ENCODE results near the gene EYS. TPM values are rescaled to one million over a fixed set of nuclear protein-coding genes. Genes with fewer than 3 reads are reported as not detected.

EYS gene
- total RNA-seq, 2 experiments from 2014 or later, result not detected

DNA sequence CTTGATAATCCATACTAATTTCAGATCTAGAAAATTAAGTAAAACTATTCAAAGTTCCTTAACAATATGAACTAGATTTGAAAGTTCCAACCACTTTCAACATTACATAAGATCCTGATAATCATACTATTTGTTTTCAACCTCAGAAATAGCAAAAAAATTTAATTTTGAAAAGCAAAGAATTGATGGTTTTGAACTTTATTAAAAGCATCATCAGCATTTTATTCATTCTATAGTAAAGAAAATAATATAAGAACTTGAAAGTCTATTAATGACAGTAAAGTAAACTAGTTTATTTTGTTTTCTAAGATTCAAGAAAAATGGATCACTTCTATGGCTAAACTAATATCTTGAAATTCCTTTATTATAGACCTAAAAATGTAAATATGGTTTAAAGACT is 26.8 kb downstream of the EYS start:
- POLR2A ChIA-PET, result no interaction called here
- TF ChIP-seq, protein P1, sequence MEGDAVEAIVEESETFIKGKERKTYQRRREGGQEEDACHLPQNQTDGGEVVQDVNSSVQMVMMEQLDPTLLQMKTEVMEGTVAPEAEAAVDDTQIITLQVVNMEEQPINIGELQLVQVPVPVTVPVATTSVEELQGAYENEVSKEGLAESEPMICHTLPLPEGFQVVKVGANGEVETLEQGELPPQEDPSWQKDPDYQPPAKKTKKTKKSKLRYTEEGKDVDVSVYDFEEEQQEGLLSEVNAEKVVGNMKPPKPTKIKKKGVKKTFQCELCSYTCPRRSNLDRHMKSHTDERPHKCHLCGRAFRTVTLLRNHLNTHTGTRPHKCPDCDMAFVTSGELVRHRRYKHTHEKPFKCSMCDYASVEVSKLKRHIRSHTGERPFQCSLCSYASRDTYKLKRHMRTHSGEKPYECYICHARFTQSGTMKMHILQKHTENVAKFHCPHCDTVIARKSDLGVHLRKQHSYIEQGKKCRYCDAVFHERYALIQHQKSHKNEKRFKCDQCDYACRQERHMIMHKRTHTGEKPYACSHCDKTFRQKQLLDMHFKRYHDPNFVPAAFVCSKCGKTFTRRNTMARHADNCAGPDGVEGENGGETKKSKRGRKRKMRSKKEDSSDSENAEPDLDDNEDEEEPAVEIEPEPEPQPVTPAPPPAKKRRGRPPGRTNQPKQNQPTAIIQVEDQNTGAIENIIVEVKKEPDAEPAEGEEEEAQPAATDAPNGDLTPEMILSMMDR (IDR thresholded peaks at IDR 0.05), result no peak
- H3K4me1 Mint-ChIP-seq (ENCODE audit: low read depth), result no peaks in the 10 kb centered on the region
- intact Hi-C loops (cut with DNase I, micrococcal nuclease), result no loop called here
- ATAC-seq (ENCODE audit: poor library complexity), result no peak
- no peak overlapping the region for H3K27ac Mint-ChIP-seq
- no peaks in the 10 kb centered on the region for H3K27me3 Mint-ChIP-seq
- no peak overlapping the region for H3K4me3 ChIP-seq (ENCODE audit: low read length)
- no peaks in the 10 kb centered on the region for H3K27me3 ChIP-seq (ENCODE audit: control insufficient read depth in 1 of 2, insufficient read depth in 2 of 2, low read length in 2 of 2)
- no peaks in the 10 kb centered on the region for H3K4me1 ChIP-seq (ENCODE audit: insufficient read depth, low read length)
- no peaks in the 10 kb centered on the region for H3K36me3 ChIP-seq (ENCODE audit: insufficient read depth, low read length)
- H3K4me3 Mint-ChIP-seq, result no peak overlapping the region
- no peak for DNase-seq
- H3K9me3 Mint-ChIP-seq, result peaks cover 22% of the 10 kb centered on the region
- no peaks in the 10 kb centered on the region for H3K9me3 ChIP-seq (ENCODE audit: control insufficient read depth in 1 of 2, insufficient read depth in 1 of 2, low read length in 2 of 2)
- CTCF ChIA-PET, result no interaction called here
- H3K27ac ChIP-seq (ENCODE audit: low read depth in 1 of 2, low read length in 2 of 2), result no peak overlapping the region
- no peaks in the 10 kb centered on the region for H3K36me3 Mint-ChIP-seq (ENCODE audit: low read depth)

DNA sequence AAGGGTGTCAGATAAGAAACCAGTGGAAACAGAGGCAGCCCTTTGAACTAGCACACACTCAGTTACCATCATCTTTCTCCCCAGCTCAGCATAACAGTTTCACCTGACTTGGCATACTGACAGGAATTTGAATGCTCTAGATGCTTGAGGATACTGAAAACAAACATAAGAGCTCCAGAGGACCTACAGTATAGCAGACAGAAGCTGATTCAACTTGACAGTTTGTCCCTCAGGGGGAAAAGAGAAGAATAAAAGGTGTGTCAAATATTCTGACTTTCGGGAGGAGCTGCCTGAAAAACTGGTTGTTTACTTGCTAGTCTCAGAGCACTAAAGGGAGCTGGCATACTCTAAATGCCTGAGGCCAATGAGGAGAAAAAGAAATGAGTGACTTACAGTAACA is 35.1 kb downstream of the EYS start:
- no peak for DNase-seq
- no peaks in the 10 kb centered on the region for H3K4me1 ChIP-seq (ENCODE audit: insufficient read depth, low read length)
- H3K36me3 ChIP-seq (ENCODE audit: insufficient read depth, low read length), result no peaks in the 10 kb centered on the region
- Mint-ChIP-seq H3K4me1 (ENCODE audit: low read depth) (no peaks in the 10 kb centered on the region), H3K27me3 (no peaks in the 10 kb centered on the region), H3K9me3 (peaks cover 17% of the 10 kb centered on the region), H3K36me3 (ENCODE audit: low read depth) (no peaks in the 10 kb centered on the region), H3K4me3 (no peak overlapping the region), H3K27ac (no peak overlapping the region)
- ChIA-PET CTCF (no interaction called here), POLR2A (no interaction called here)
- TF ChIP-seq, protein P1 (IDR thresholded peaks at IDR 0.05), result no peak
- no peaks in the 10 kb centered on the region for H3K27me3 ChIP-seq (ENCODE audit: control insufficient read depth in 1 of 2, insufficient read depth in 2 of 2, low read length in 2 of 2)
- no peaks in the 10 kb centered on the region for H3K9me3 ChIP-seq (ENCODE audit: control insufficient read depth in 1 of 2, insufficient read depth in 1 of 2, low read length in 2 of 2)
- ATAC-seq (ENCODE audit: poor library complexity), result no peak
- no peak overlapping the region for H3K27ac ChIP-seq (ENCODE audit: low read depth in 1 of 2, low read length in 2 of 2)
- H3K4me3 ChIP-seq (ENCODE audit: low read length), result no peak overlapping the region
- intact Hi-C loops (cut with DNase I, micrococcal nuclease), result no loop called here

DNA sequence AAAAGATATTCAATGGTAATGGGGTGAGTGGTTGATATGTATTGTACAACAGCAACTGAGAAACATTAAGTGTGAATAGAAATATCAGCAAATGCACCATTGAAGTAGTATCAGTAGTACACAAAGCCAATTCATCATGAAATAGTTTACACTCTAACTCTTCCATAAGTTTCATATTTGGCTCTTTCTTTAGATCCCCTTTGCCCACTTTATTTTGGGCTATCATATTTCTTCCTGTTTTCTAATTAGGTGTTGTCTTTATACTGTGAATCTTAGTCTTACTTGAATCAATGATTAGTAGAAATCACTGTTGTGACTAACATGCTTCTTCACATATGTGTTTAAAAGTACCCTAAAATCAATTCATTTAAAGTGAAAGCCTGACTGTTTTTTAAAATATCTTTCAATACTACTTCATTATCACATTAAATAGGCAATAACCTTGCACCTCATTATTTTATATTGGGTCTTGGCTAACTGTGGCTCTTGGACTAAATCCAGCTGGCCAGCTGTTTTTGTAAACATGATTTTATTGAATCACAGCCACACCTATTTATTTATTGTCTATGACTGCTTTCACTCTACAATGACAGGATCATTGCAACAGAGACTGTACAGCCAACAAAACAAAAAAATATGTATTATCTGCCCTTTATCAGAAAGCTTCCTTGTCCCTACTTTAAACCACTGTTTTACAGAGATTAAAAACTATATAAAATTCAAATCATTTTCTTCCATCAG is 38.9 kb downstream of the EYS start:
- ATAC-seq (ENCODE audit: poor library complexity), result no peak
- TF ChIP-seq, protein P1 (IDR thresholded peaks at IDR 0.05), result no peak
- Histone ChIP-seq H3K27me3 (ENCODE audit: control insufficient read depth in 1 of 2, insufficient read depth in 2 of 2, low read length in 2 of 2) (no peaks in the 10 kb centered on the region), H3K27ac (ENCODE audit: low read depth in 1 of 2, low read length in 2 of 2) (no peak overlapping the region), H3K36me3 (ENCODE audit: insufficient read depth, low read length) (no peaks in the 10 kb centered on the region), H3K4me1 (ENCODE audit: insufficient read depth, low read length) (no peaks in the 10 kb centered on the region), H3K9me3 (ENCODE audit: control insufficient read depth in 1 of 2, insufficient read depth in 1 of 2, low read length in 2 of 2) (peaks cover 0 to 7% of the 10 kb centered on the region in 2 experiments), H3K4me3 (ENCODE audit: low read length) (no peak overlapping the region)
- H3K27me3 Mint-ChIP-seq, result no peaks in the 10 kb centered on the region
- H3K9me3 Mint-ChIP-seq, result peaks cover 21% of the 10 kb centered on the region
- ChIA-PET CTCF (no interaction called here), POLR2A (no interaction called here)
- no peak overlapping the region for H3K27ac Mint-ChIP-seq
- H3K36me3 Mint-ChIP-seq (ENCODE audit: low read depth), result no peaks in the 10 kb centered on the region
- no peak overlapping the region for H3K4me3 Mint-ChIP-seq
- H3K4me1 Mint-ChIP-seq (ENCODE audit: low read depth), result no peaks in the 10 kb centered on the region
- DNase-seq, result no peak
- intact Hi-C loops (cut with DNase I, micrococcal nuclease), result no loop called here
